Effector memory CD8-positive, alpha-beta T cell (primary cell): ENCODE measurements around the gene OR5L1.

Source experiments
- ATAC-seq: fragments of 150-1000 bp; cut with Tn5 transposase; replicated peaks from 2 replicates; pipeline ENCODE4 v1.10.0; 2021; ENCODE audit warnings: mild to moderate bottlenecking, moderate library complexity
- DNase-seq, 3 experiments: peaks; one replicate each; pipeline ENCODE4 v3.0.0; 2021
- H3K27ac Mint-ChIP-seq, 2 donors: one replicate each; pipeline ENCODE4 v1.8.0; 2022; ENCODE audit warnings: mild to moderate bottlenecking in 2 of 2, mixed read lengths in 2 of 2, moderate library complexity in 2 of 2
- H3K27me3 Mint-ChIP-seq, 2 donors: one replicate each; pipeline ENCODE4 v1.8.0; 2022; ENCODE audit warnings: mixed read lengths in 2 of 2
- H3K36me3 Mint-ChIP-seq: one replicate; pipeline ENCODE4 v1.8.0; 2022; ENCODE audit warnings: mild to moderate bottlenecking, moderate library complexity, mixed read lengths; ENCODE audit not compliant: insufficient read depth
- H3K4me1 Mint-ChIP-seq, 2 donors: one replicate each; pipeline ENCODE4 v1.8.0; 2022; ENCODE audit warnings: low read depth in 2 of 2, mixed read lengths in 2 of 2
- H3K4me3 Mint-ChIP-seq, 2 donors: one replicate each; pipeline ENCODE4 v1.8.0; 2022; ENCODE audit warnings: mild to moderate bottlenecking in 2 of 2, mixed read lengths in 2 of 2, moderate library complexity in 2 of 2
- H3K9me3 Mint-ChIP-seq, 2 donors: one replicate each; pipeline ENCODE4 v1.8.0; 2022; ENCODE audit warnings: mixed read lengths in 2 of 2
- total RNA-seq, 9 experiments: gene quantifications; one replicate each; lab custom pipeline; 2026; lab: John Stamatoyannopoulos, UW

OR5L1 gene
- 0 reads per million in 9 experiments for total RNA-seq

DNA sequence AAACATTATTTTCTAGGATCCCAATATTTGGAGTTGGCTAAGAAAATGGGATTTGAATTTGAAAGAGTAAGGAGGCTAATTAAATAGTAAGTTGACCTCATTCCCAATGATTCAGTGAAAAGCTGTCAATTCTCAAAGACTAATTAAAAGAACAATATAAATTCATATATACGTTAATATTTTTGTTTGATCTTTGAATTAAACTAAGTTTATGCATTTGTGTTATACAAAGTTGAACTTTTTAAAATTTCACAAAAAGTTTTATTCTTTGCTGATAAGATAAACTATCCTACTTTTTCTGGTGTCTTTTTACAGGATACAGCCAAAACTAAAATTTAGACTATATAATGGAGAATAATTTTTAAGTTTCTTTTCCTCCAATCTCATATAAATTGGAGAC, at the start of gene OR5L1:
TSS of gene OR5L1 (plus strand) at position 301 of the 400 bp plus-strand sequence. CDS start 100 bp downstream, outside the sequence.
- Mint-ChIP-seq H3K4me1 (no peaks in the 10 kb centered on the region), H3K9me3 (peaks cover 7 to 28% of the 10 kb centered on the region in 2 donors), H3K27me3 (no peaks in the 10 kb centered on the region), H3K4me3 (no peak within 1 kb of the TSS), H3K36me3 (peaks cover 4% of the 10 kb centered on the region), H3K27ac (no peak within 1 kb of the TSS)
- DNase-seq (no peak), ATAC-seq (no peak)

- no peaks in the 10 kb centered on the region for H3K36me3 Mint-ChIP-seq
- H3K27me3 Mint-ChIP-seq = no peaks in the 10 kb centered on the region
- H3K4me1 Mint-ChIP-seq = no peaks in the 10 kb centered on the region
- no peak within 1 kb of the TSS for H3K27ac Mint-ChIP-seq
- ATAC-seq = no peak
- no peak within 1 kb of the TSS for H3K4me3 Mint-ChIP-seq
- DNase-seq = no peak
- peaks cover 6 to 16% of the 10 kb centered on the region in 2 donors for H3K9me3 Mint-ChIP-seq
Measured at GRCh38 chr11:55773138-55773537, 38.0 kb upstream of the OR5L1 start, which contains the start of gene OR5D13. OR5D13 (plus strand) TSS chr11:55773438; CDS start chr11:55773438, 0 bp downstream.

- Mint-ChIP-seq H3K9me3 (peaks cover 7 to 22% of the 10 kb centered on the region in 2 donors), H3K36me3 (no peaks in the 10 kb centered on the region), H3K27me3 (no peaks in the 10 kb centered on the region), H3K4me1 (no peaks in the 10 kb centered on the region), H3K27ac (no peak overlapping the region), H3K4me3 (no peak overlapping the region)
- DNase-seq (no peak), ATAC-seq (no peak)
Measured at GRCh38 chr11:55791606-55792005, 19.6 kb upstream of the OR5L1 start.

DNA sequence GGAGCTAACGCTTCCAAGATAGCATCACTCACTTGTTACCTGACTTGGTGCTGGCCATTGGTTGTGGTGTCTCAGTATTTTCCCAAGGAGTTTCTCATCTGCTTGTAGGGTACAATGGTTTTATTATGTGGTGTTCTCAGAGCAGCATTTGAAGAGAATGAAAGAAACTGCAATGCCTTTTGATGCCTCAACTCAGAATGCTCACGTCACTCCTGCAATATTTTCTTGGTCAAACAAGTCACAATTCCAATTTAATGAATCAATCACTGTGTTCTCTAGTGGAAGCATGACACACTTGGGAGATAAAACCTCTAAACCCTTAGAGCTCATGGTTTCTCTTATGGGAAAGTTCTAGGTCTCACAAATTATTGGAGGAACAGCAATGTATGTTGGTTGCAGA, 17.8 kb upstream of the OR5L1 start:
- Mint-ChIP-seq H3K27ac (no peak overlapping the region), H3K36me3 (no peaks in the 10 kb centered on the region), H3K9me3 (peaks cover 1 to 12% of the 10 kb centered on the region in 2 donors), H3K4me3 (no peak overlapping the region), H3K4me1 (no peaks in the 10 kb centered on the region), H3K27me3 (no peaks in the 10 kb centered on the region)
- ATAC-seq = no peak
- no peak for DNase-seq

DNA sequence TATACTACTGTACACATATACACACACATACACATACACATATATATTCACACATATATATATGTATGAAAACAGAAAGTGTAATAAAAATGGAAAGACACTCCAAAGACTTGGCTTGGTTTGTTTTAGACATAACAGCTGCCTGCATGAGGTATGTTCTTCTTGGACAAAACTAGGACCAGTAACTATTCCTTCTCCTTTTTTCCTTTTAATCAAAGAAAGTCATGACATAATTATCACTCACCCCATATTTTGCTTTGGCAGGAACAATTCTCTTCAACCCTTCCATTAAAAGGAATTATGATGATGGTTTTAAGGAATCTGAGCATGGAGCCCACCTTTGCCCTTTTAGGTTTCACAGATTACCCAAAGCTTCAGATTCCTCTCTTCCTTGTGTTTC, 15.9 kb upstream of the OR5L1 start, which contains the start of gene OR5D14:
TSS of gene OR5D14 (plus strand) at position 301 of the 400 bp plus-strand sequence. CDS start at position 301, 0 bp downstream.
- Mint-ChIP-seq H3K4me3 (no peak within 1 kb of the TSS), H3K27me3 (no peaks in the 10 kb centered on the region), H3K4me1 (no peaks in the 10 kb centered on the region), H3K27ac (no peak within 1 kb of the TSS), H3K36me3 (no peaks in the 10 kb centered on the region), H3K9me3 (peaks cover 14 to 20% of the 10 kb centered on the region in 2 donors)
- no peak for DNase-seq
- ATAC-seq = no peak

GRCh38 chr11:55806248-55806647, 4.9 kb upstream of the OR5L1 start:
- H3K4me3 Mint-ChIP-seq = no peak overlapping the region
- ATAC-seq (no peak), DNase-seq (no peak)
- no peaks in the 10 kb centered on the region for H3K27me3 Mint-ChIP-seq
- no peaks in the 10 kb centered on the region for H3K36me3 Mint-ChIP-seq
- no peak overlapping the region for H3K27ac Mint-ChIP-seq
- H3K9me3 Mint-ChIP-seq = peaks cover 1 to 35% of the 10 kb centered on the region in 2 donors
- no peaks in the 10 kb centered on the region for H3K4me1 Mint-ChIP-seq

DNA sequence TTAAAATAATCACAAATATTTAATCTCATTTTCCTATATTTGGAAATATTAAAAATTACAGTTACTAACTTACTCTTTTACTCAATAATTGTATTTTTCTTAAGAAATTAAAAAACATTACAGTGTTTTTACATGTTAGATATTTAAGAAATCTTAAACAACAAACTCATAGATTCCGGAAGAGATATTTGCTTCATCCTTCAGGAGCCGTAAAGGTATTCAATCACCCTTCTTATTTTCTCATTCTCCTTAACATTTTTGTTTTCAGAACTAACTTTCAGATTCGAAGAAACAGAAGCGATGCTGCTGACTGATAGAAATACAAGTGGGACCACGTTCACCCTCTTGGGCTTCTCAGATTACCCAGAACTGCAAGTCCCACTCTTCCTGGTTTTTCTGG, 8.2 kb downstream of the OR5L1 start, which contains the start of gene OR5D18:
TSS of gene OR5D18 (plus strand) at position 301 of the 400 bp plus-strand sequence. CDS start at position 301, 0 bp downstream.
- no peak within 1 kb of the TSS for H3K27ac Mint-ChIP-seq
- no peaks in the 10 kb centered on the region for H3K36me3 Mint-ChIP-seq
- ATAC-seq (no peak), DNase-seq (no peak)
- no peaks in the 10 kb centered on the region for H3K4me1 Mint-ChIP-seq
- no peaks in the 10 kb centered on the region for H3K27me3 Mint-ChIP-seq
- no peak within 1 kb of the TSS for H3K4me3 Mint-ChIP-seq
- peaks cover 13 to 15% of the 10 kb centered on the region in 2 donors for H3K9me3 Mint-ChIP-seq

DNA sequence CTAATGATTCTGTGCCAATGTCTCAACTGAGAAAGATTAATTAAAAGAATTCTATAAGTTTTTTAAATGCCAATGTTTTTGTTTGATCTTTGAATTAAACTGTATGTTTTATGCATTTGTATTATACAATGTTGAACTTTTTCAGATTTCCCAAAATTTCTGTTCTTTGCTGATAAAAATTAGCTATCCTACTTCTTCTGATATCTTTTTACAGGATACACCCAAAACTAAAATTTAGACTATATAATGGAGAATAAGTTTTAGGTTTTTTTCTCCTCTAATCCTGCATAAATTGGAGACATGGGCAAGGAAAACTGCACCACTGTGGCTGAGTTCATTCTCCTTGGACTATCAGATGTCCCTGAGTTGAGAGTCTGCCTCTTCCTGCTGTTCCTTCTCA, 15.8 kb downstream of the OR5L1 start, which contains the start of gene OR5L2:
TSS of gene OR5L2 (plus strand) at position 301 of the 400 bp plus-strand sequence. CDS start at position 301, 0 bp downstream.
- H3K27ac Mint-ChIP-seq = no peak within 1 kb of the TSS
- H3K27me3 Mint-ChIP-seq = no peaks in the 10 kb centered on the region
- H3K36me3 Mint-ChIP-seq = no peaks in the 10 kb centered on the region

DNA sequence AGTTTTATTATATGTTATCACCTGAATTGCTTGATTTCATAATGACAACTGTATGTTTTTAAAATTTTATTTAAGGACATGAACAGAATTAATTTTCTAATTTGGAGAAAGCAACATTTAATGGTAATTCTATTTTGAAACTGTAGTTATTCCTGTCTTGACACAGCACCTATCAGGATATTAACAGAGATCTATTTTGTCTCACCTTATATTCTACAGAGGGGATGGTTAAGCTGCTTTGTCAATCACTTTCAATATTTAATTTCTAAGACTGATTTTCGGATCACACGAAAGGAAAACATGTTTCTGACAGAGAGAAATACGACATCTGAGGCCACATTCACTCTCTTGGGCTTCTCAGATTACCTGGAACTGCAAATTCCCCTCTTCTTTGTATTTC, 27.3 kb downstream of the OR5L1 start, which contains the start of gene OR5D16:
TSS of gene OR5D16 (plus strand) at position 301 of the 400 bp plus-strand sequence. CDS start at position 301, 0 bp downstream.
- no peak within 1 kb of the TSS for H3K27ac Mint-ChIP-seq
- no peak for DNase-seq
- H3K4me3 Mint-ChIP-seq = no peak within 1 kb of the TSS
- ATAC-seq = no peak
- H3K4me1 Mint-ChIP-seq = no peaks in the 10 kb centered on the region
- H3K27me3 Mint-ChIP-seq = no peaks in the 10 kb centered on the region
- H3K36me3 Mint-ChIP-seq = no peaks in the 10 kb centered on the region
- peaks cover 6 to 10% of the 10 kb centered on the region in 2 donors for H3K9me3 Mint-ChIP-seq

More for the DNA sequence above, 15.8 kb downstream of the OR5L1 start, which contains the start of gene OR5L2:
- Mint-ChIP-seq H3K4me1 (no peaks in the 10 kb centered on the region), H3K4me3 (no peak within 1 kb of the TSS), H3K9me3 (peaks cover 0 to 19% of the 10 kb centered on the region in 2 donors)
- ATAC-seq (no peak), DNase-seq (no peak)

DNA sequence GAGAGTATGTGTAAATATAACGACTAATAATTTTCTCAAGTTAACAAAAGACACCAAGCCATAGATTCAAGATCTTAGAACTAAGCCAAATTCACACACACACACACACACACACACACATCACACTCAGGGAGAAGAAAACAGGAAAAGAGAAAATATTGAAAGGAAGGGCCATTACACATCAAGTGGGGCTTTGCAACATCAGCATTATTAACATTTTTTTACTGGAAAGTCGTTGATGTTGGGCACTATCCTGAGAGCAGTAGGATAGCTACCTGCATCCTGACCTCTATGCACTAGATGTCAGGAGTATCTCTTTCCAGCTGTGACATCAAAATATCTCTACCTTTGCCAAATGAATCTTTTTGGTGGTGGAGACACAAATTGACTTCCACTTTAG, 36.3 kb downstream of the OR5L1 start:
- ATAC-seq (no peak), DNase-seq (no peak)
- no peak overlapping the region for H3K4me3 Mint-ChIP-seq
- no peaks in the 10 kb centered on the region for H3K36me3 Mint-ChIP-seq
- no peaks in the 10 kb centered on the region for H3K27me3 Mint-ChIP-seq
- no peak overlapping the region for H3K27ac Mint-ChIP-seq
- H3K9me3 Mint-ChIP-seq = peaks cover 5% of the 10 kb centered on the region in 2 donors
- no peaks in the 10 kb centered on the region for H3K4me1 Mint-ChIP-seq

- H3K36me3 Mint-ChIP-seq = no peaks in the 10 kb centered on the region
- no peak overlapping the region for H3K4me3 Mint-ChIP-seq
- no peaks in the 10 kb centered on the region for H3K27me3 Mint-ChIP-seq
- ATAC-seq (no peak), DNase-seq (no peak)
- no peak overlapping the region for H3K27ac Mint-ChIP-seq
- H3K4me1 Mint-ChIP-seq = no peaks in the 10 kb centered on the region
- H3K9me3 Mint-ChIP-seq = peaks cover 7 to 14% of the 10 kb centered on the region in 2 donors
Measured at GRCh38 chr11:55849037-55849436, 37.9 kb downstream of the OR5L1 start.

GRCh38 chr11:55852141-55852540, 41.0 kb downstream of the OR5L1 start:
- Mint-ChIP-seq H3K9me3 (peaks cover 12 to 18% of the 10 kb centered on the region in 2 donors), H3K27ac (no peak overlapping the region), H3K27me3 (no peaks in the 10 kb centered on the region), H3K36me3 (no peaks in the 10 kb centered on the region), H3K4me1 (no peaks in the 10 kb centered on the region), H3K4me3 (no peak overlapping the region)
- ATAC-seq (no peak), DNase-seq (no peak)

GRCh38 chr11:55854704-55855103, 43.5 kb downstream of the OR5L1 start:
- no peaks in the 10 kb centered on the region for H3K36me3 Mint-ChIP-seq
- no peak overlapping the region for H3K4me3 Mint-ChIP-seq
- no peak for DNase-seq
- H3K9me3 Mint-ChIP-seq = peaks cover 9 to 18% of the 10 kb centered on the region in 2 donors
- no peaks in the 10 kb centered on the region for H3K27me3 Mint-ChIP-seq
- no peak overlapping the region for H3K27ac Mint-ChIP-seq
- ATAC-seq = no peak
- H3K4me1 Mint-ChIP-seq = no peaks in the 10 kb centered on the region
